ENCODE results near the gene ASB4. TPM values are rescaled to one million over a fixed set of nuclear protein-coding genes. Genes with fewer than 3 reads are reported as not detected.

ASB4 gene
- total and polyA plus RNA-seq, 2 experiments from 2014 or later: not detected

- TF ChIP-seq, protein P1, sequence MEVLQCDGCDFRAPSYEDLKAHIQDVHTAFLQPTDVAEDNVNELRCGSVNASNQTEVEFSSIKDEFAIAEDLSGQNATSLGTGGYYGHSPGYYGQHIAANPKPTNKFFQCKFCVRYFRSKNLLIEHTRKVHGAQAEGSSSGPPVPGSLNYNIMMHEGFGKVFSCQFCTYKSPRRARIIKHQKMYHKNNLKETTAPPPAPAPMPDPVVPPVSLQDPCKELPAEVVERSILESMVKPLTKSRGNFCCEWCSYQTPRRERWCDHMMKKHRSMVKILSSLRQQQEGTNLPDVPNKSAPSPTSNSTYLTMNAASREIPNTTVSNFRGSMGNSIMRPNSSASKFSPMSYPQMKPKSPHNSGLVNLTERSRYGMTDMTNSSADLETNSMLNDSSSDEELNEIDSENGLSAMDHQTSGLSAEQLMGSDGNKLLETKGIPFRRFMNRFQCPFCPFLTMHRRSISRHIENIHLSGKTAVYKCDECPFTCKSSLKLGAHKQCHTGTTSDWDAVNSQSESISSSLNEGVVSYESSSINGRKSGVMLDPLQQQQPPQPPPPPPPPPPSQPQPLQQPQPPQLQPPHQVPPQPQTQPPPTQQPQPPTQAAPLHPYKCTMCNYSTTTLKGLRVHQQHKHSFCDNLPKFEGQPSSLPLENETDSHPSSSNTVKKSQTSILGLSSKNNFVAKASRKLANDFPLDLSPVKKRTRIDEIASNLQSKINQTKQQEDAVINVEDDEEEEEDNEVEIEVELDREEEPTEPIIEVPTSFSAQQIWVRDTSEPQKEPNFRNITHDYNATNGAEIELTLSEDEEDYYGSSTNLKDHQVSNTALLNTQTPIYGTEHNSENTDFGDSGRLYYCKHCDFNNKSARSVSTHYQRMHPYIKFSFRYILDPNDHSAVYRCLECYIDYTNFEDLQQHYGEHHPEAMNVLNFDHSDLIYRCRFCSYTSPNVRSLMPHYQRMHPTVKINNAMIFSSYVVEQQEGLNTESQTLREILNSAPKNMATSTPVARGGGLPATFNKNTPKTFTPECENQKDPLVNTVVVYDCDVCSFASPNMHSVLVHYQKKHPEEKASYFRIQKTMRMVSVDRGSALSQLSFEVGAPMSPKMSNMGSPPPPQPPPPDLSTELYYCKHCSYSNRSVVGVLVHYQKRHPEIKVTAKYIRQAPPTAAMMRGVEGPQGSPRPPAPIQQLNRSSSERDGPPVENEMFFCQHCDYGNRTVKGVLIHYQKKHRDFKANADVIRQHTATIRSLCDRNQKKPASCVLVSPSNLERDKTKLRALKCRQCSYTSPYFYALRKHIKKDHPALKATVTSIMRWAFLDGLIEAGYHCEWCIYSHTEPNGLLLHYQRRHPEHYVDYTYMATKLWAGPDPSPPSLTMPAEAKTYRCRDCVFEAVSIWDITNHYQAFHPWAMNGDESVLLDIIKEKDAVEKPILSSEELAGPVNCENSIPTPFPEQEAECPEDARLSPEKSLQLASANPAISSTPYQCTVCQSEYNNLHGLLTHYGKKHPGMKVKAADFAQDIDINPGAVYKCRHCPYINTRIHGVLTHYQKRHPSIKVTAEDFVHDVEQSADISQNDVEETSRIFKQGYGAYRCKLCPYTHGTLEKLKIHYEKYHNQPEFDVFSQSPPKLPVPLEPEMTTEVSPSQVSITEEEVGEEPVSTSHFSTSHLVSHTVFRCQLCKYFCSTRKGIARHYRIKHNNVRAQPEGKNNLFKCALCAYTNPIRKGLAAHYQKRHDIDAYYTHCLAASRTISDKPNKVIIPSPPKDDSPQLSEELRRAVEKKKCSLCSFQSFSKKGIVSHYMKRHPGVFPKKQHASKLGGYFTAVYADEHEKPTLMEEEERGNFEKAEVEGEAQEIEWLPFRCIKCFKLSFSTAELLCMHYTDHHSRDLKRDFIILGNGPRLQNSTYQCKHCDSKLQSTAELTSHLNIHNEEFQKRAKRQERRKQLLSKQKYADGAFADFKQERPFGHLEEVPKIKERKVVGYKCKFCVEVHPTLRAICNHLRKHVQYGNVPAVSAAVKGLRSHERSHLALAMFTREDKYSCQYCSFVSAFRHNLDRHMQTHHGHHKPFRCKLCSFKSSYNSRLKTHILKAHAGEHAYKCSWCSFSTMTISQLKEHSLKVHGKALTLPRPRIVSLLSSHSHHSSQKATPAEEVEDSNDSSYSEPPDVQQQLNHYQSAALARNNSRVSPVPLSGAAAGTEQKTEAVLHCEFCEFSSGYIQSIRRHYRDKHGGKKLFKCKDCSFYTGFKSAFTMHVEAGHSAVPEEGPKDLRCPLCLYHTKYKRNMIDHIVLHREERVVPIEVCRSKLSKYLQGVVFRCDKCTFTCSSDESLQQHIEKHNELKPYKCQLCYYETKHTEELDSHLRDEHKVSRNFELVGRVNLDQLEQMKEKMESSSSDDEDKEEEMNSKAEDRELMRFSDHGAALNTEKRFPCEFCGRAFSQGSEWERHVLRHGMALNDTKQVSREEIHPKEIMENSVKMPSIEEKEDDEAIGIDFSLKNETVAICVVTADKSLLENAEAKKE (CRISPR knock-in tag; IDR thresholded peaks at IDR 0.05): no peak
- no peak for TF ChIP-seq ZNF114 (CRISPR knock-in tag; IDR thresholded peaks at IDR 0.05)
These were observed 3.3 kb upstream of the ASB4 start (continued) for GRCh38 chr7:95482424-95482823.

DNA sequence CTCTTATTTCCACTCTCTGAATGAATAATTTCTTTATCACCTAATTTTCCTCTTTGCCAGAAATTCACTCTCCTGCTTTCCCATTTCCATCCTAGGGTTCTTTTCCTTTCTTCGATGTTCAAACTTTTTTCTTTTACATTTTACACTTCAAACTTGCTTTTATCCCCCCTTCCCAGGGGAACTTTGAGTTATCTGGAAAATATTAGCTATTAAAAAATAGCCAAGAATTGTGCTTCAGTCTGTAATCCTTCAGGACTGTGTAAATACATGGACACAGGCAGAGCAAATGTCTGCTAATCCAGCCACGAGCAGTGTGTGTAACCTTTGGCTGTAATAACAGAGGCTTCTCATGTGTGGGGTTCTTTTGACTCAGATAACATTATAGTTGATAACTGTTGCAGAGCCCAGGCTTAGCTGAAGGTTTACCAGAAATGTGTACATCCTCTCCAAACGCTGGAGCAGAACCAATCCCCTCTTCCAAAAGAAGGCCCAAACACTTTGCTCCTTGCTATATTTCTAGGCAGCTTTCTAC is 4.6 kb downstream of the ASB4 start:
- H3K4me1 ChIP-seq (ENCODE audit: insufficient read depth): peaks cover 14% of the 10 kb centered on the region
- H3K27me3 ChIP-seq (ENCODE audit: insufficient read depth): no peaks in the 10 kb centered on the region
- H4K20me1 ChIP-seq (replicated peaks; ENCODE audit: insufficient read depth): no peaks in the 10 kb centered on the region
- H3K27ac ChIP-seq (ENCODE audit: low read depth): no peak overlapping the region
- no peaks in the 10 kb centered on the region for H3K36me3 Mint-ChIP-seq (ENCODE audit: low read depth)
- no peaks in the 10 kb centered on the region for H3K9me2 ChIP-seq (ENCODE audit: insufficient read depth)
- peaks cover 2% of the 10 kb centered on the region for H3K27me3 Mint-ChIP-seq (ENCODE audit: insufficient read depth, low read depth, poor library complexity)
- no peaks in the 10 kb centered on the region for H3K36me3 ChIP-seq (ENCODE audit: insufficient read depth)
- no peak overlapping the region for H3K4me3 ChIP-seq
- no peak overlapping the region for H3K27ac Mint-ChIP-seq
- ATAC-seq (no peak), DNase-seq (ENCODE audit: low spot score) (no peak)
- H3K9me3 Mint-ChIP-seq: no peaks in the 10 kb centered on the region
- no peak overlapping the region for H3K4me2 ChIP-seq
- H3K4me3 Mint-ChIP-seq: no peak overlapping the region
- H3K4me1 Mint-ChIP-seq: peaks cover 25% of the 10 kb centered on the region
- H2AFZ ChIP-seq: no peak overlapping the region
- H3K79me2 ChIP-seq (replicated peaks; ENCODE audit: insufficient read depth): no peaks in the 10 kb centered on the region
- no peaks in the 10 kb centered on the region for H3F3A ChIP-seq (replicated peaks; ENCODE audit: low read depth)
- TF ChIP-seq ZNF331 (CRISPR knock-in tag; IDR thresholded peaks at IDR 0.05; ENCODE audit: low read depth): no peak
- no peak for TF ChIP-seq NANOG (IDR thresholded peaks at IDR 0.05; ENCODE audit: borderline replicate concordance)
- TF ChIP-seq CTCF (conservative IDR thresholded peaks at IDR 0.05; ENCODE audit: low read depth in 2 of 2): no peak
- TF ChIP-seq STAT1 (IDR thresholded peaks at IDR 0.05; ENCODE audit: unreplicated experiment): no peak
- TF ChIP-seq, protein P1 (CRISPR knock-in tag; IDR thresholded peaks at IDR 0.05): no peak

Data from GM23338 (cell line).